B cell (primary cell): ENCODE data around the gene CNGA2.

ENCODE experiments used
- EZH2 ChIP-seq: IDR thresholded peaks from 2 replicates; pipeline ENCODE4 v1.6.1; 2012; ENCODE audit warnings: borderline replicate concordance, low read depth, mild to moderate bottlenecking, moderate library complexity, low read length; ENCODE audit not compliant: insufficient read depth, poor library complexity, severe bottlenecking
- TF ChIP-seq, protein P1 (sequence below): fragments of 200-600 bp; IDR thresholded peaks from one replicate; pipeline ENCODE4 v1.8.0; 2022; ENCODE audit warnings: antibody characterized with exemption, mild to moderate bottlenecking

- TF ChIP-seq, protein P1, sequence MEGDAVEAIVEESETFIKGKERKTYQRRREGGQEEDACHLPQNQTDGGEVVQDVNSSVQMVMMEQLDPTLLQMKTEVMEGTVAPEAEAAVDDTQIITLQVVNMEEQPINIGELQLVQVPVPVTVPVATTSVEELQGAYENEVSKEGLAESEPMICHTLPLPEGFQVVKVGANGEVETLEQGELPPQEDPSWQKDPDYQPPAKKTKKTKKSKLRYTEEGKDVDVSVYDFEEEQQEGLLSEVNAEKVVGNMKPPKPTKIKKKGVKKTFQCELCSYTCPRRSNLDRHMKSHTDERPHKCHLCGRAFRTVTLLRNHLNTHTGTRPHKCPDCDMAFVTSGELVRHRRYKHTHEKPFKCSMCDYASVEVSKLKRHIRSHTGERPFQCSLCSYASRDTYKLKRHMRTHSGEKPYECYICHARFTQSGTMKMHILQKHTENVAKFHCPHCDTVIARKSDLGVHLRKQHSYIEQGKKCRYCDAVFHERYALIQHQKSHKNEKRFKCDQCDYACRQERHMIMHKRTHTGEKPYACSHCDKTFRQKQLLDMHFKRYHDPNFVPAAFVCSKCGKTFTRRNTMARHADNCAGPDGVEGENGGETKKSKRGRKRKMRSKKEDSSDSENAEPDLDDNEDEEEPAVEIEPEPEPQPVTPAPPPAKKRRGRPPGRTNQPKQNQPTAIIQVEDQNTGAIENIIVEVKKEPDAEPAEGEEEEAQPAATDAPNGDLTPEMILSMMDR: no peak
- no peak for TF ChIP-seq EZH2
Observed at GRCh38 chrX:151725338-151725614, 9.3 kb upstream of the CNGA2 start.
